Measurements from ENCODE around the gene MB. TPM values are rescaled to one million over a fixed set of nuclear protein-coding genes. Genes with fewer than 3 reads are reported as not detected.

MB gene
- total RNA-seq, 1 donor from 2014 or later = not detected

DNA sequence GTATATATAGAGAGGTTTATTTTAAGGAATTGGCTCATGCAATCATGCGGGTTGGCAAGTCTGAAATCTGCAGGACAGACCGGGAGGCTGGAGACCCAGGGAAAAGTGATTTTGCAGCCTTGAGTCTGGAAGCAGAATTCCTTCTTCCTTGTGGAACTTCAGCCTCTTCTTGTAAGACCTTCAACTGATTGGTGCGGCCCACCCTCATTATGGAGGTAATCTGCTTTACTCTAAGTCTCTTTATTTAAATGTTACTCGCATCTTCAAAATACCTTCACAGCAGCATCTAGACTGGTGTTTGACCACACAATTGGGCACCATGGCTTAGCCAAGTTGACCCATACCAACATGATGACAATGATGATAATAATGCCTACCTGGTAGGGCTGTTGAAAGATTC is 17.8 kb downstream of the MB start:
- DNase-seq (ENCODE audit: extremely low read depth, low read depth, low spot score) = no peak

DNA sequence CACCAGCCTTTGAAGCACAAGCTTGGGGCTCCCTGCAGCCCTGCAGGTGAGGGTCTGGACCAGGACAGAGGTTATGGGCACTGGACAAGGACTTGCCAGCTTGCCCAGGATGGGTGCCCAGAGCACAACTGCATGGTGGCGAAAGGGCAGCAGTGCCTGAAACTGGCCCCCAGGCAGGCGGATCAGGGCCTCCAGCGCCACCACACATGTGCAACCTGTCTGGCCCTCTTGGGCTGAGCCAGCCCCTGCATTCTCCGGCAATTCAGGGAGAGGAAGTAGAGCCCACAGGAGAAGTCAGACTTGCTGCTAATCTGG is 18.8 kb downstream of the MB start:
- no peak for DNase-seq (ENCODE audit: extremely low read depth, low read depth, low spot score)

DNA sequence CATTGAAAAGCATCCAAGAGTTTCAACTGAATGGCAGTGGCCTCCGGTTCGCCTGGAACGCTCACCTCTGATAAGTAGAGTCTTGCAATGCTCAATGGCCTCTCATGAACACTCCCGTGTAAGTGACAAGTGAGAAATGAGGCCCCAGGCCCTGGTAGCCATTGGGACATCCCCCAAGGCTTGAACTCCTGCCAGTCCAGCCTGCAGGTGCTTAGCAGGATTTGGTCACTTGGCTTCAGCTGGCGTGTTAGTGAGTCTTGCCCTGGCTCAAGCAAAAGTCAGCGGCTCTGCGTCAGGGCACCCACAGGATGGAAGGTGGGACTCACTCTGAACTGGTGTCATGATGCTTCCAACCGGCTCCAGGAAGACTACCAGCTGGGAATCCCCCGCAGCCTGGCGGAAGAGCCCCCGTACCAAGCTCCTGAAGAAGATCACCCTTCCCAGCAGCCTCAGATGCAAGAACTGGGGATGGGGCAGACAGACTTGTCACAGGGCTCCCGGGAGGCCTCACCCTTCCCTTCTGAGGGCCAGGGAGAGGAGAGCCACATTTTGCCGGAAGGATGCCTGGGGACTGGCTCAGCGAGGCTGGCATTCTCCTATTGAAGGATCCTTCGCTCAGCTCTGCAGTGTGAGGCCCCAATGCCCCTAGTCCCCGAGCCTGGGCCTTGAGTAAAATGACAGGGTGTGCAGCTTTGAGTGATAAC is 19.3 kb downstream of the MB start:
- DNase-seq (ENCODE audit: extremely low read depth, low read depth, low spot score) = no peak

DNA sequence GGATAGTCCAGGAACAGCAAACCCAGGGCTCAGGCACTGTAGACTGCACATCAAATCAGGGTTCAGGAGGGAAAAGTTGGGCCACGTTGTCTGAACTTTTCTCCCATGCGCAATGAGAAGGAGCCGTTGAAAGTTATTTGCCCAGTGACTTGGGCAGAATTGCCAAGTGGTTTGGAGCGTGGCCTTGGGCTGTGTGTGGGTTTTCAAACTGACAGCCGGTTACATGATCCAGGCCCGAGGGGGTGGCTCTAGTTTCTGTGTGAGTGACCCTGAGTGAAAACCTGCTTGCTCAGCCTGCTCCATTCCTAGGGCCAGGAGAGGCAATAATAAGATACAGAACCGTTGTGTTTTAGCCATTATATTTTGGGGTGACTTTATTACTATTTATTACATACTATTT is 20.3 kb downstream of the MB start:
- DNase-seq (ENCODE audit: extremely low read depth, low read depth, low spot score) = no peak

DNA sequence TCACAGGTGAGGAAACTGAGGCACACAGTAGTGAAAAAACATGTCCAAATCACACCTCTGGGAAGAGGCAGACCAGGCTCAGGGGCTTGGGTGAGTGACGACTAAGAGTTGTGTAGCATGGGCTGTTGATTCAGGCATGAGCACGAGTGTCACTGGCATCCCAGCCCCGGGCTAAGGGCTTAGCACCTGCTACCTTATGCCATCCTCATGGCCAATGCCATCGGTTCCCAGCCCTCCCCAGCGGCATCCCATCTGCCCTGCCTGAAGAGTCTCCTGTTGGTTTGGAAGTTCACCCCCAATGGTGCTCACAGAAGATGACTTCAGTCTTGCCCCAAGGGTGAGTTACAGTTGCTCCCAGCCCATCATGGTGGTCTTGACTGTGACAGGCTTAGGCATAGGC is 22.4 kb downstream of the MB start:
- DNase-seq (ENCODE audit: extremely low read depth, low read depth, low spot score) = no peak

DNA sequence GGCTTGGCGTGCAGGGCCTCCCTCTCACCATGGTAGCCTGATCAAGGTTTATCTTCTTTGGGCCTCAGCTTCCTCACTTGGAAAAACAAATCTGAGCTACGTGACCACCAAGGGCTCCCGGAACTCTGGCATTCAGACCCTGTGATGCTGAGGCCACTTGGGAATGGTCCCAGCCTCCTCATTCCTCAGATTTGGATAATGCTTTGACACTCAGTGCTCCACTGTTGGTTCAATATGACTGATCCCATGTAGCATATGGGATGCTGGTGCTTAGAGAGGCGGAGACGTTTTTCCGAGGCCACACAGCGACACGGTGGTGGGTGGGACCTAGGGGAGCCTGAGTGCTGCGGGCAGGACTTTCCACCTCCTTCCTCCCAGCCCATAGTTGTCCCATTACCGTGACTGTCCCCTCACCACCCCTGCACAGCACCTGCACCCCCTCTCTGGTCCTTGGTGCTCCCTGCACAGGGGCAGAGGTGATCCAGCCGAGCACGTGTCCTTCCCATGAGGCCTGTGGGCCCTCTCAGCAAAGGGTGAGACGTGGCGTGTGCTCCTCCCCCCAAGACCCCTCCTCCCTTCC is 23.1 kb downstream of the MB start:
- no peak for DNase-seq (ENCODE audit: extremely low read depth, low read depth, low spot score)

DNA sequence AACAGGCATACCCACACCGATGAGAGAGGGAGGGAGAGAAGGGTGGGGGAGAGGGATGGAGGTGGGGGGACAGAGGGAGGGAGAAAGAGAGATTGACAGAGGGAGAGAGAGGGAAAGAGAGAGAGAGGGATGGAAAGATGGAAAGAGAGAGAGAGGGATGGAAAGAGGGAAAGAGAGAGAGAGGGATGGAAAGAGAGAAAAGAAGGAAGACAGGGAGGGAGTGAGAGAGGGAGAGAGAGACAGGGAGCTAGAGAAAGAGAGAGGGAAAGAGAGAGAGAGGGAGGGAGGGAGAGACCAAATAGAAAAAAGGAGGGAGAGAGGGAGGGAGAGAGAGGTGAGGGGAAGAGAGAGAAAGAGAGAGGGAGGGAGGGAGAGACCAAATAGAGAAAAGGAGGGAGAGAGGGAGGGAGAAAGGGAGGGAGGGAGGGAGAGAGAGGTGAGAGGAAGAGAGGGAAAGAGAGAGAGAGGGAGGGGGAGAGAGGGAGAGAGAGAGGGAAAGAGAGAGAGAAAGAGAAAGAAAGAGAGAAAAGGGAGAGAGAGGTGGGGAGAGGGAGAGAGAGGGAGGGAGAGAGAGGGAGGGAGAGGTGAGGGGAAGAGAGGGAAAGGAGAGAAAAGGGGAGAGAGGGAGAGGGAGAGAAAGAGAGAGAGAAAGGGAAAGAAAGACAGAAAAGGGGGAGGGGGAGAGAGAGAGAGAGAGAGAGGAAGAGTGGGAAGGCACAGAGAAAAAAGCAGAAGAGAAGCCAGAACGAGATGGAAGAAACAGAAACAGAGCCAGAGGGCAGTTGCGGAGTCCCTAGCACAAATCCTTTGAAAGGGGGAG is 23.8 kb downstream of the MB start:
- DNase-seq (ENCODE audit: extremely low read depth, low read depth, low spot score) = no peak

DNA sequence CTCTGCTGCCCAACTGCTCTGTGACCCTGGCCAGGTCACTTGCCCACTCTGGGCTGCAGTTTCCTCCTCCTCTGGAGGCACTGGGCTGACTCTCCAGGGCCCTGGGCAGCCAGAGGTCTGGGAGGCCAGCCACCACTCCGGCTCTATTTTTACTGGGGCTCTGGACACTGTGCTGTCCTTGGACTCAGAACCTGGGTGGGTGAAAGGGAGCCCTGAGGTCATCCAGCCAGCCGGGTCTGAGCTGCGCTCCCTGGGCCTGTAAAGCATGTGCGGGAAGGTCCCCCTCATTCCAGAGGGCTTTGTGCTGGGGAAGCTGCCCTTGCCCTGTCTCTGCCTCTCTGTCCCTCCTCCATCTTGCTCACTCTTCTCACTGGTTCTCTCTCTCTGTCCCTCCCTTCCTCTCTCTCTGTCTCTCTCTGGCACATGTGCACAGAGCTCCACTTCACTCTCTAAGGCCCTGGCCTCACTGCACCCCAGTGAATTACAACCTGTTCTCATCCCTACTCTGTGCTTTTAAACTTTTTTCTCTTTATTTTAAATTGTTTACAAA is 24.6 kb downstream of the MB start:
- no peak for DNase-seq (ENCODE audit: extremely low read depth, low read depth, low spot score)

DNA sequence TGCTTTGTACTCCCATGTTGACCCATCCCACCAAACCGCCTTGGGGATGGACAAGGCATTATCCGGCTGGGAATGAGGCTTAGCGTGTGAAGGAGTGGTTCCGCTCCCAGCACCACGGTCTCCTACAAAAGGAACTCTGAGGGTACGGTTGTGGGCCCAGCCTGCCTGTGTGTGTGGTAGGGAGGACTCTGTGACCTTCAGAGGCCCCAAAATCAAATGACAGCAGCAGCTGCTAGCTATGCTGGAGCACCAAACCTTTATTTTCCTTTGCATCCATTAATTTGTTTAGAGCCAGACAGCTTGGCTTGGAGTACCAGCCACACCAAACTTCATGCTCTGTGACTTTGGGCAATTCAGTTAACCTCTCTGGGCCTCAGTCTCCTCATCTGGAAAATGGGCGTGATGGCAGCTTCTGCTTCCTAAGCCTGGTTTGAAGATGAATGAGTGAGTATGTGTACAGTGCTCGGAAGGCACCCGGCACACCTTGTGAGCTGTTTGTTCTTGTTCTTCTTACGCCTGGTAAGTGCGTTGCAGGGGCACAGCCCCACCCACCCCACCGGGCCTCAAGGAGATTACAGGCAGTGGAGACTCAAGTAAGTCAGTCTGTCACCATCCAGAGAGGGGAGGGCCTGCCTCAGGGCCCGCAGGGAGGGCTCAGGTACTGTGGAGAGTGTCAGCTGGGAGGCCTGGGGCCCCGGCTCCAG is 25.3 kb downstream of the MB start:
- no peak for DNase-seq (ENCODE audit: extremely low read depth, low read depth, low spot score)

DNA sequence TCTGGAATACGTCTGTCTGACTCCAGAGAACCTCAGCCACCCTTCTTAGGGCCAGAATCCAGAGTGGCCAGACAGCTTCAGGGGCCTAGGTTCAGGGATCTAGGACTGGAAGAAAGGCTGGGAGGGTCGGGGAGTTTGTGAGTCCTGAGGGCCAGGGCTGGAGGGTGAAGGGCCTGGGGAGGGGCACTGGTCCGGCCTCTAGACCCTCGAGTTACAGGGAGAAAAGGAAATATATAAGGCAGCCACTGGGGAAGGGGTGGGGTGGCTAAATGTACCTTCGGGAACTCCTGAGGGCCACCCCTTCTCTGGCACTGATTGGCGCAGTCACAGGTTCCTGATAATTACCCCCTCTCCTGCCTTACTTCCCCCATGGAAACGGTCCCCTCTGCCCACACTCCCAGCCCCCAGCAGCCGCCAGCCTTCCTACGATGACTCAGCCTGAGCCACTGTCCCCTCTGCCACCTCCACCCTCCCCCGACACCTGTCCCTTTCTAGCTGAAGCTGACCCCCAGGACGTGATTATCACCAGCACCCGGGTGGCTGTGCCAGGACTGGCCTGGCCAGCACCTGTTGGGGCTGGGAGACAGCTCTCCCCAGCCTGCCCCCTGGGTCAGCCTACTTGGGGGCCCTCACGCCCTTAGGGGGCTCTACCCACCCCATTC is 26.4 kb downstream of the MB start:
- DNase-seq (ENCODE audit: extremely low read depth, low read depth, low spot score) = no peak

DNA sequence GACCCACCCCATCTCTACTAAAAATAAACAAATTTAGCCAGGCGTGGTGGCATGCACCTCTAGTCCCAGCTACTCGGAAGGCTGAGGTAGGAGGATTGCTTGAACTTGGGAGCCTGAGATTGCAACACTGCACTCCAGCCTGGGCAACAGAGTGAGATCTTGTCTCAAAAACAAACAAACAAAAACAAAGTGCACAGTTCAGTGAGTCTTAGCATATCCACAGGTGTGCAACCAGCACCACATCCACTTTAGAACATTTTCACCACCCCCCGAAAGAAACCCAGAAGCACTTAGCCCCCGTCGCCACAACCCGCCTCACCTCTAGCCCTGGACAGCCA is 27.4 kb downstream of the MB start:
- DNase-seq (ENCODE audit: extremely low read depth, low read depth, low spot score) = no peak

DNA sequence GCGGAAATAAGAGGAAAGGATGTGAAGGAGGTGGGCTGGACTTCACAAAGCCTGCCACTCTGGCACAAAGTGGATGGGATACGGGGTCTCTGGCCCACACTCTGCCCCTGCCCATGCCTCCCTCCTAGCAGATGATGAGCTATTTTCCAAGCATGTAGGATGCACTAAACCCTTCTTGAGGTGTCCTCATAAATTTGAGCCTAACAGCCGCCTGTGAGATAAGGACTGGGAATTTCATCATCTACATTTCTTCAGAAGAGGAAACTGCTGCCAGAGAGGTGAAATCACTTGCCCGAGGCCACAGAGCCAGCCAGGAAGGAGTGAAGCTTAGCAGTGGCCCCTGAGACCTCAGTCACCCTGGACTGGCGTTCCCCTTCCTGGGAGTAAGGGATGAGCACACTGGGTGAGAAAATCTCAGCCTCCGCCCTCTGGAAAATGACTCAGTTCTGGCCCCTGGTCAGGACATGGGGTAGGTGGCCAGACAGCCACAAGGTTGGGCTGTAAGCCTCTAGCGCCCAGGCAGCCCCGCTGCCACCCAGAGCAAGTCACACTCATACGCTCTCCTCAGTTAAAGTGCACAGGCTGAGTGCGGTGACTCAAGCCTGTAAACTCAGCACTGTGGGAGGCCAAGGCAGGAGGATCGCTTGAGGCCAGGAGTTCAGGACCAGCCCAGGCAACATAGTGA is 27.9 kb downstream of the MB start:
- no peak for DNase-seq (ENCODE audit: extremely low read depth, low read depth, low spot score)

DNA sequence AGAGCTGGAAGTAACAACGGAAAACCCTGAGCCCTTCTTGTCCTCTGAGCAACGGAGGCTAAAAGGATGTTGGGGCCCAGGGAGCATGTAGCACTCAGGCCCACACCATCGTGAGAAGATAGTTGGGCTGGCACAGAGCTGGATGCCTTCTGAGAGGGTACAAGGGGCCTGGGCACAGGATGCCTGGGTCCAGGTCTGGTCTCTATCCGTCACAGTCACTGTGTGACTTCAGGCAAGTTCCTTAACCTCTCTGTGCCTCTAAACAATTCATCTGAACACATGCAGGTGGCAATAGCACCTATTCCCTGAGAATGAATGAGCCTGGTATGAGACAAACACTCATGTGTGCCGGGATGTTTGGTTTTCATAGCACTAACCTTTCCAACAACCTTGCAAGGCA is 29.2 kb downstream of the MB start:
- DNase-seq (ENCODE audit: extremely low read depth, low read depth, low spot score) = no peak

DNA sequence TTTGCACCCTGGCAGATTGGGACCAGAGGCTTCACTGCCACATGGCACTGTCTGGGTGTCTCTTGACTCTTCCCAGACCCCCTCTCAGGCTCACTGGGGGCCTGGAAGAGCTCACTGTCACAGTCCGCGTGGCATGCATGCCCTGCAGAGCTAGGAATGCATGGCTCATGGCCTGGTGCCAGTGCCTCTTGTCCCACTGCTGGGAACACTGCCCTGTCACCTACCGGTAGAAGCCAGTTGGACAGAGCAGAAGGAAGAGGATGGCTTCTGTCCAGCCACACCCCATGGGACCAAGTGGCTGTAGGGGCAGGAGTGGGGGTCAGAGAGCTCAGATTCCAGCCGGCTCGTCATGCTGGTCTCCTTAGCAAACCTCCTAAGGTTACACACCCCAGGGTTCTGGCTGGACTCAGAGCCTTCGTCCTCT is 29.7 kb downstream of the MB start:
- no peak for DNase-seq (ENCODE audit: extremely low read depth, low read depth, low spot score)

DNA sequence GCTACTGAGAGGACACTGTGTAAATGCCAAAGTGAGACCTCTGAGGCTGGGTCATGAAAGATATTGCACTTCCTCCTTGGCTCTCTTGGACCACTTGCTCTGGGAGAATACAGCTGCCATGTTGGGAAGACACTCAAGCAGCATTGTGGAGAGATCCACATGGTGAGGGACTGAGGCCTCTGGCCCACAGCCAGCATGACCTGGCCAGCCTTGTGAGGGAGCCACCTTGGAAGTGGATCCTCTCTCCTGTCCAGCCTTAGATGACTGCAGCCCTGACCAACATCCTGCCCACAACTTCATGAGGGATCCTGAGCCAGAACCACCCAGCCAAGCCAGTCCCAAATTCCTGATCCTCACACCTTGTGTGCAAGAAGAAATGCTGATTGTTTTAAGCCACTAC is 30.4 kb downstream of the MB start:
- no peak for DNase-seq (ENCODE audit: extremely low read depth, low read depth, low spot score)

DNA sequence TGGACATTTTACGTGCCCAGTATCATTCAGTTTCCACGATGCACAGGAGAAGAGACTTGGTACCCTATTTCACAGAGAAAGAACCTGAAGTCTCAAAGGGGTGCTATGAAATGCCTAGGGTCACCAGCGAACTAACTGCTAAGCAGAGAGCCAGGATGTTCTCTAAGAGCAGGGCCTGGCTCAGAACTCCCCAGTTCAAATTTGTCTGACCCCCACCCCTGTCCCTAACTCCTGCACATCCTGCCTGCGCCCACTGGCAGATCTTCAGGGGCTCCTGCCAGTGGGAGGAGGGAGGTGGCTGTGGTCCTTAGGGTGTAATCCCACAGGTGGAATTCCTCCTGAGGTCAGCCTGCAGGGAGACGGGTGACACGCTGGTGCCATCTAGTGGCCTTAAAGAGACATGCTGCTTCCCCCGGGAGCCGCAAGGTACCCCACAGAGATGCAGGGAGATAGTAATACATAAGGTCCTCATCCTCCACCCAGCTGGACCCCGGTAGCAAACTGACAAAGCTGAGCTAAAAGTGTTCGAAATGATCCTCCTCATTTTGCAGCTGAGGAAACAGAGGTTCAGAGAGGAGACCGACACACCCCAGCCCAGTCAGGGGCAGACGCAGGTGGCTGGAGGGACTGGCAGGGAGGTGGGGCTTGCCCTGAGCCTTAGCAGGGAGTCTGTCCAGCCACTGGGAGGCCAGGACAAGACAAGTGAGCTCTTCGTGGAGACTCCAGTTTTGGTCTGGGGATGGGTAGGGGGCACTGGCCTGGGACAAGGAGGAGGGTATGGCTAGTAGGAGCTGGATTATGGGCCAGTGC is 34.1 kb downstream of the MB start:
- peak; percentile 23 for DNase-seq (ENCODE audit: extremely low read depth, low read depth, low spot score)

DNA sequence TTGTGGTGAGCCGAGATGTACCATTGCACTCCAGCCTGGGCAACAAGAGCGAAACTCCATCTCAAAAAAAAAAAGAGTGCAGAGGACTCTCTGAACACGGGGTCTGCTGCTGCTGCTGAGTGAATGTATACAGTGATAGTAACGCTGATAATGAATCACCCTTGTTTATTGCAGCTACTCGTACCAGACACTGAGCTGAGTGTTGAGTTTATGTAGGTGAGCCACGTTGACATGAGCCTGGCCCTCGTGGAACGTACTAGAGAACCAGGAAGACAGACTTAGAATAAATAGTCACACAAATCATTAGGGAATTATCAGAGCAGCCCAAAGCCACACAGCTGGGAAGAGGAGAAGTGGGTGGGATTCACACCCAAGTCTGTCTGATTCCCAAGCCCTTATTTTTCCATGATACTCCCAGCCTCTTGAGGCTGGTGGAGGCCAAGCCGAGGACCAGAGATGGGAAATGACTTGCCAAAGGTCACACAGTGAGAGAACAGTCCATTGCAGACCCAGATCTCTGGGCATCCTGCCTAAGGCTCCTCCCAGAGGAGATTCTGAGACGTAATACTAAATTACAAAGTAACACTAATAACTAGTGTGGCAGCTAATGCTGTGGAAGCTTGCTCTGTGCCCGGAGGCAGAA is 34.8 kb downstream of the MB start:
- DNase-seq (ENCODE audit: extremely low read depth, low read depth, low spot score) = no peak

DNA sequence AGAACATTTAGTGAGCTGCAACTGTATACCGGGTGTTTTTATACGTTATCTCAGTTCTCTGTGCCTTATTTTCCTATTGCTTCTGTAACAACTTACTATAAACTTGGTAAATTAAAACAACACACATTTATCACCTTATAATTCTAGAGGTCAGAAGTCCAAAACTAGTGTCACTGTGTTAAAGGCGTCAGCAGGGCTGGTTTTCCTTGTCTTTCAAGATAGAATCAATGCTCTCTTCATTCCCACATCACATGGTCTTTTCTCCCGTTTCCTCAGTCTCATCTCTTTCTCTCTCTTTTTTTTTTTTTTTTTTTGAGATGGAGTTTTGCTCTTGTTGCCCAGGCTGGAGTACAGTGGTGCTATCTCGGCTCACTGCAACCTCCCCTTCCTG is 36.1 kb downstream of the MB start:
- DNase-seq (ENCODE audit: extremely low read depth, low read depth, low spot score) = no peak

Data from glomerular endothelial cell (primary cell).